8988T (cell line): ENCODE results near the gene HSP90B1.

ENCODE experiments used
- DNase-seq: peaks from one replicate; pipeline ENCODE4 v3.0.0; 2011

HSP90B1 gene

DNA sequence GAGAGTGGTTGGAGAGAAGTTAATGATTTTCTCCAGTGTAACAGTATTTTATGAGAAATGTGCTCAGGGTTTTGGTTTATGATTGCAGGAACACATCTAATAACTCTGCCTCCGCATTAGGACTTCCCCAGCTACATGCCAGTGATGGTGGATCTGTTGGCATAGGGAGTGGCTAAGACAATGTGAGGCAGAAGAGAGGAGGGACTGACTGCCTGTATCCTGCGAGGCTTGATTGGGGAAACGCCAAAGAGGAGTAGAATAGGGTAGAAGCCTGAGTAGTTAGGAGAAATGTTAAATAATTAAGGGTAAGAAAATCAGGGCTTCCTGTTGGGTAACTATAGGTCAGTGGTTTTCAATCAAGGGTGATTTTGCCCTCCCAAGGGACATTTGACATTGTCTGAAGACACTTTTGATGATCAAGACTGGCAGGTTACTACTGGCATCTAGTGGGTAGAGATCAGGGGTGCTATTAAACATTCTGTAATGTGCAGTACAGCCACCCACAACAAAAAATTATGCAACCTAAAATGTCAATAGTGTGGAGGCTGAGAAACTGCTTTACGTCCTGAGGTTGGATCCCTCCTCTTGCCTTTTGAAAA, 48.3 kb downstream of the HSP90B1 start:
- DNase-seq = no peak

DNA sequence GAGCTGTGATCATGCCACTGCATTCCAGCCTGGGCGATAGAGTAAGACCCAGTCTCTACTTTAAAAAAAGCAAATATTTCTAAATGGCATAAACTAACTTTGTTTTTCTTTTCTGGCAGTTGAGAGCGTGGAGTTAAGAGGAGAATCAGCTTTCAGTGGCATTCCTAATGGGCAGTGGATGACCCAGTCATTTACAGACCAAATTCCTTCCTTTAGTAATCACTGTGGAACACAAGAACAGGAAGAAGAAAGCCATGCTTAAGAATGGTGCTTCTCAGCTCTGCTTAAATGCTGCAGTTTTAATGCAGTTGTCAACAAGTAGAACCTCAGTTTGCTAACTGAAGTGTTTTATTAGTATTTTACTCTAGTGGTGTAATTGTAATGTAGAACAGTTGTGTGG, 56.6 kb downstream of the HSP90B1 start:
- no peak for DNase-seq

DNA sequence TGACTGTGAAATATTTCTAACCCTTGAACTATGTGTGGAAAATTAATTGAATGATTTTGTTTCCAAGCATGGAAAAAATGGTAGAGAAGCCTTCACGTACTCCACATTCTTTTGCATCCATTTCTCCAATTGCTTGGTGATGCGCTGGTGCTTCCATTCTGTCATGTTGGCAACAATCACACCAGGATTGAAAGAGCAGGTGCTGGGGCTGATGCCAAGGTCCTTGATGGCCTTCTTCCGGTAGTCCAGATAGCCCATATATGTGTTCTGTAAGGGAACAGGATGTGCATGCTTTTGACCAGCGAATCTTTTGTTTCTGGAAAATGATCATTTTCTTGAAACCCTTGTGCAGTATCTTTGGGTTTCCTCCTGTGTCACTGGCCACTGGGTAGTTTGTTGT, 64.0 kb downstream of the HSP90B1 start:
- no peak for DNase-seq

DNA sequence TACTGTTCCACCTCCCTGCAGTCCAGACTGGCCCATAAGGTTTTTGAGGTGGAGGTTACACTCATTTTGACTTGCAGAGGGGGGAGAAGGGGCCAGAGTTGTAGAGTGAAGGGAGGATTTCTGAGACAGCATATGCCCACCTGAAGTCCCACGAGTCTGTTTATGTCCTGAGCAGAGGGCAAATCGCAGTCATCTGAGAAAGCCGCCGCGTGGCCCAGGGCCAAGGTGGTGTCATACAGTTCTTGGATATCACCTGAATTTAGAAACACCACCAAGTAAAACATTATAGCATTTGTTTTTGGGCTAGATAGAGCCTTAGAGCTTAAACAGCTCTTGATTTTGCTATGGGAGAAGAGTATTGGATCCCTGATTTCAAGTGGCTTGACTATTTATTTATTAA, 66.4 kb downstream of the HSP90B1 start:
- DNase-seq = no peak

DNA sequence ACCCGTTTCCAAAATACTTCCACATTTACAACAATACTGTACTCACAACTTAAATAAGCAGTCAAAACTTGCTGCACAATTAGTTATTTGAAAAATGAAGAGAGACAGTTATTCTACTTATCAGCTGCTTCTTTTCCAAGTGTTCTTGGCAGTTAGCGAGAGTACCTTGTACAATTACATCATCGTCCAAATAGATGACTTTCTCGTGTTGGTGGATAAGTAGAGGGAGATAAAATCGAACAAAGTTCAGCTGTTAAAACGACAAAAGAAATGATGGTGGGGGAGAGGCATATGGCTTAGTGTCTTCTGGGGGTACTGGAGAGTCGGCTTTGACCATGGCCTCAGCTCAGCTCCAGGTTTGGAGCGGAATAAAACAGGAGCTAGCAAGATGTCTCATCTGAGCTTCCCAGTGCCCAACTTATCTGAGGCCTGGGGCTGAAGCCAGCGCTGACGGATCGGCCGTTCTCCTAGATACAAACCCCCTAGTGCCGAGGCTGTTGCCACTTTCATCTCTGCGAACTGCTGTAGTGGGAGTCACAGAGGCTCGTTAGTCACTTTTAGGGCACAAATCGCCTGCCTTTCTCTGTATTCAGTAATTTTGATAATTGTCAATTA, 67.2 kb downstream of the HSP90B1 start:
- DNase-seq = no peak
